GM12878 (cell line): ENCODE measurements around the gene DBNL. TPM values are rescaled to one million over a fixed set of nuclear protein-coding genes. Genes with fewer than 3 reads are reported as not detected.
"Not testable (repeated sequence)": the region's sequence is repeated elsewhere in the genome, so short reads cannot be mapped to it uniquely, and the experiment has no call there.

Source experiments
- ATAC-seq: fragments of 200-7000 bp; cut with Tn5 transposase; 3 replicates; pipeline ENCODE4 v1.9.1; 2020; ENCODE audit warnings: mild to moderate bottlenecking, moderate library complexity
- BruUV-seq: library from RNA; stranded (reverse); fragments of 400-500 nt; replicated peaks from 2 replicates; lab custom pipeline; 2021; lab: Mats Ljungman, UMichigan
- CTCF ChIA-PET: fragments of 300-600 bp; sonication (Branson Sonifier 250); formaldehyde crosslinking; extraction: SDS; loops from one replicate; lab custom pipeline; 2021; ENCODE audit warnings: inconsistent platforms; lab: Yijun Ruan, JAX
- POLR2A ChIA-PET: fragments of 350-600 bp; formaldehyde crosslinking; extraction: SDS; loops from one replicate; lab custom pipeline; 2021; ENCODE audit warnings: inconsistent platforms; lab: Charles Lee
- RAD21 ChIA-PET: fragments of 300-600 bp; sonication (Branson Sonifier 250); formaldehyde crosslinking; loops from one replicate; lab custom pipeline; 2023; ENCODE audit warnings: antibody characterized with exemption; ENCODE audit not compliant: unreplicated experiment; lab: Charles Lee
- SMC1A ChIA-PET: fragments of 300-600 bp; sonication (Branson Sonifier 250); formaldehyde crosslinking; loops from one replicate; lab custom pipeline; 2023; ENCODE audit not compliant: unreplicated experiment, uncharacterized antibody; lab: Charles Lee
- DNase-seq: peaks from one replicate; pipeline ENCODE4 v3.0.0-alpha.2; 2011; ENCODE audit warnings: low read depth, low spot score
- FAIRE-seq: peaks from 3 replicates; lab custom pipeline; 2011; peaks lifted over from hg19 to GRCh38; lab: Jason Lieb, UNC
- H2AFZ ChIP-seq: 2 replicates; pipeline ENCODE4 v1.6.0; 2011; ENCODE audit warnings: low read depth, low read length, control low read depth; ENCODE audit not compliant: control insufficient read depth
- H3K27ac ChIP-seq: 2 replicates; pipeline ENCODE4 v1.5.1; 2011; ENCODE audit warnings: control low read depth; ENCODE audit not compliant: control insufficient read depth, insufficient read depth
- H3K27me3 ChIP-seq, 2 experiments: replicated peaks in 1 of 2; 2 replicates each; pipeline versions ENCODE4 v1.6.0 to v1.6.1; 2011; ENCODE audit warnings: low read length in 1 of 2; ENCODE audit not compliant: control insufficient read depth in 2 of 2, insufficient read depth in 2 of 2
- H3K36me3 ChIP-seq, 2 experiments: 2 replicates each; pipeline ENCODE4 v1.5.1; 2011; ENCODE audit warnings: low read length in 1 of 2; ENCODE audit not compliant: control insufficient read depth in 2 of 2, insufficient read depth in 2 of 2
- H3K4me1 ChIP-seq: 2 replicates; pipeline ENCODE4 v1.6.1; 2011; ENCODE audit warnings: mild to moderate bottlenecking, low read length, moderate library complexity, mixed read lengths; ENCODE audit not compliant: control insufficient read depth, insufficient read depth
- H3K4me2 ChIP-seq: 2 replicates; pipeline ENCODE4 v1.6.0; 2011; ENCODE audit warnings: control low read depth; ENCODE audit not compliant: control insufficient read depth, insufficient read depth
- H3K4me3 ChIP-seq: fragments of 200-600 bp; sonication (generic); 2 replicates; pipeline ENCODE4 v1.5.1; 2016
- H3K79me2 ChIP-seq: 2 replicates; pipeline ENCODE4 v1.6.0; 2011; ENCODE audit warnings: low read length; ENCODE audit not compliant: control insufficient read depth, insufficient read depth
- H3K9ac ChIP-seq: 2 replicates; pipeline ENCODE4 v1.8.0; 2011; ENCODE audit warnings: low read length, control low read depth, mixed read lengths; ENCODE audit not compliant: control insufficient read depth, insufficient read depth
- H3K9me3 ChIP-seq: replicated peaks from 3 replicates; pipeline ENCODE4 v1.5.1; 2011; ENCODE audit warnings: mild to moderate bottlenecking, low read length; ENCODE audit not compliant: control insufficient read depth, insufficient read depth
- H4K20me1 ChIP-seq: 2 replicates; pipeline ENCODE4 v1.6.0; 2011; ENCODE audit not compliant: control insufficient read depth, insufficient read depth
- CREM ChIP-seq: IDR thresholded peaks from 2 replicates; pipeline ENCODE4 v1.6.1; 2014; ENCODE audit warnings: antibody characterized with exemption, low read depth
- ZNF687 ChIP-seq: fragments of 450-650 bp; IDR thresholded peaks from 2 replicates; pipeline ENCODE4 v1.6.1; 2017; ENCODE audit warnings: mild to moderate bottlenecking, moderate library complexity
- WGBS: methylation state at CpG from one replicate; pipeline ENCODE4 v1.1.6; 2016; ENCODE audit warnings: low lambda C conversion rate; ENCODE audit not compliant: insufficient replicate concordance, insufficient coverage; ENCODE audit errors: missing lambda C conversion rate; 5-methylcytosine and 5-hydroxymethylcytosine counted together
- in situ Hi-C: fragments of 300-500 bp; cut with MboI; formaldehyde crosslinking; loops from 9 replicates; pipeline ENCODE4 v1.14.3; 2018; ENCODE audit warnings: mixed read lengths
- intact Hi-C: fragments of 100-400 bp; cut with micrococcal nuclease; formaldehyde crosslinking; loops from one replicate; pipeline ENCODE4 v1.14.2; 2022; ENCODE audit not compliant: unreplicated experiment
- polyA plus RNA-seq, 11 experiments: library from polyadenylated mRNA; depleted of rRNA in 4 of 11; unstranded in 6 of 11; stranded (reverse) in 5 of 11; fragments of >200 nt; fragmentation: Nextera tagmentation in 4 of 11; fragmentation: Illumina TruSeq in 1 of 11; extraction: Ambion mirVana in 4 of 11; extraction: Trizol in 1 of 11; gene quantifications; 1 replicate in 1 of 11; 2 replicates in 10 of 11; pipeline versions ENCODE4 v1.2.1 to v1.2.3, GENCODE V29; 2011 to 2016; ENCODE audit warnings: inconsistent platforms in 2 of 11, missing spikeins in 2 of 11, low read depth in 1 of 11
- total RNA-seq, 4 experiments: library from RNA; depleted of rRNA in 3 of 4; stranded (reverse); fragments of >200 nt in 3 of 4; fragmentation: Illumina TruSeq in 1 of 4; extraction: Trizol in 1 of 4; gene quantifications; 2 replicates each; pipeline versions ENCODE4 v1.2.1 to v1.2.3, GENCODE V29; 2013 to 2021

DBNL gene
- total and polyA plus RNA-seq, 10 of the 15 experiments (the other 5 are each of a cell fraction or from before 2014, with no cell fraction given), result 4.1 to 179 (median 84.3) TPM

- H3K4me1 ChIP-seq, H4K20me1 ChIP-seq, RAD21 ChIA-PET, H3K79me2 ChIP-seq, DNase-seq, FAIRE-seq, SMC1A ChIA-PET, H3K9me3 ChIP-seq, H3K4me2 ChIP-seq, ATAC-seq, H3K27ac ChIP-seq, H3K27me3 ChIP-seq, in situ Hi-C loops, BruUV-seq, H3K9ac ChIP-seq, H3K36me3 ChIP-seq, H2AFZ ChIP-seq, H3K4me3 ChIP-seq, POLR2A ChIA-PET, CTCF ChIA-PET: not testable (repeated sequence)
- 42% methylated on average over 7 of the region's 8 CpGs for WGBS
- intact Hi-C loops, result loop anchor here (10.0 kb wide), 1 partner anchor 483 kb away; the partner anchor contains the start of gene NUDCD3
- TF ChIP-seq CREM (0 out of 2 replicates have a peak, but pooled peaks have one; percentile 10), ZNF687 (0 out of 2 replicates have a peak, but pooled peaks have one; percentile 28)
Measured at GRCh38 chr7:44012081-44012480, 32.4 kb upstream of the DBNL start.

GRCh38 chr7:44015090-44015489 lies 29.4 kb upstream of the DBNL start:
- H3K27me3 ChIP-seq, RAD21 ChIA-PET, POLR2A ChIA-PET, H4K20me1 ChIP-seq, H3K4me3 ChIP-seq, BruUV-seq, in situ Hi-C loops, ATAC-seq, CTCF ChIA-PET, H3K36me3 ChIP-seq, FAIRE-seq, H3K4me1 ChIP-seq, DNase-seq, H3K4me2 ChIP-seq, H3K27ac ChIP-seq, H3K9me3 ChIP-seq, H3K9ac ChIP-seq, H2AFZ ChIP-seq, SMC1A ChIA-PET: not testable (repeated sequence)
- 100% methylated on average over 4 of the region's 12 CpGs for WGBS
- intact Hi-C loops, result loop anchor here (10.0 kb wide), 1 partner anchor 480 kb away; the partner anchor contains the start of gene NUDCD3
- H3K79me2 ChIP-seq, result peaks cover 12% of the 10 kb centered on the region
